HG03025 (cell line): Measurements from ENCODE around the gene TPRN.

Experiments used
- ATAC-seq: cut with Tn5 transposase; IDR thresholded peaks from one replicate; pipeline ENCODE4 v1.9.1; 2021; ENCODE audit warnings: mild to moderate bottlenecking, moderate library complexity; ENCODE audit not compliant: unreplicated experiment, low FRiP score

Gene TPRN

GRCh38 chr9:137236936-137237421, 36.4 kb upstream of the TPRN start:
- no peak for ATAC-seq

- no peak for ATAC-seq
Observed at GRCh38 chr9:137236238-137236935, 35.8 kb upstream of the TPRN start.

GRCh38 chr9:137235424-137236237, 35.1 kb upstream of the TPRN start:
- ATAC-seq = no peak

DNA sequence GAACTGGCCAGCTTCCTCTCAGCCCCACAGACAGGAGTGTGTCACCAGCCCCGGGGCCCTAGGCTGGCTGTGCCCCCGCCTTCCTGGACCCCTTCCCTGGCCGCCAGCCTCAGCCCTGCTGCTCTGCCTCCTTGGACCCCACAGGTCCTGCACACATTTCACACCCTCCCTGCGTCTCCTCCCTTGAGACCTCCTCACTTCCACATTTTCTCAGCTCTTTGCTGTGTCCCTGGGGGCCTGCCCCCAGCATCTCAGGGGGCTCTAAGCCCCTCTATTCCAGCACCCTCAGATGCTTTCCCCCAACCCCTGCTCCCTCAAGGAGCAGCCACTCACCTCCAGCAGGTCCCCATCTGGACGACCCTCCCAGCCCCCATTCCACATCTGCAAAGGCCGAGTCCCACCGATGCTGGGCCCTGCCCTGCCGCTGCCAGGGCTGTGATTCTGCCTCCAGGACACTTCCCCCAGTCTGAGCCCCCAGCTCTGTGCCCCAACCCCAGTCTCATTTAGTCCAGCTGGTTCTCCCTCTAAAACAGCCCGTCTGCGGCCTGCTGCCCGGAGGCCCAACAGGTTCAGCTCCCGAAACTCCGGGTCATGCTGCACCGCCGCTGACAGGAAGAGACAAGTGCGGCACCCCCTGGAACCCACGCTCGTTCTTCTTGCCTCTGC, 34.4 kb upstream of the TPRN start:
- ATAC-seq = no peak

DNA sequence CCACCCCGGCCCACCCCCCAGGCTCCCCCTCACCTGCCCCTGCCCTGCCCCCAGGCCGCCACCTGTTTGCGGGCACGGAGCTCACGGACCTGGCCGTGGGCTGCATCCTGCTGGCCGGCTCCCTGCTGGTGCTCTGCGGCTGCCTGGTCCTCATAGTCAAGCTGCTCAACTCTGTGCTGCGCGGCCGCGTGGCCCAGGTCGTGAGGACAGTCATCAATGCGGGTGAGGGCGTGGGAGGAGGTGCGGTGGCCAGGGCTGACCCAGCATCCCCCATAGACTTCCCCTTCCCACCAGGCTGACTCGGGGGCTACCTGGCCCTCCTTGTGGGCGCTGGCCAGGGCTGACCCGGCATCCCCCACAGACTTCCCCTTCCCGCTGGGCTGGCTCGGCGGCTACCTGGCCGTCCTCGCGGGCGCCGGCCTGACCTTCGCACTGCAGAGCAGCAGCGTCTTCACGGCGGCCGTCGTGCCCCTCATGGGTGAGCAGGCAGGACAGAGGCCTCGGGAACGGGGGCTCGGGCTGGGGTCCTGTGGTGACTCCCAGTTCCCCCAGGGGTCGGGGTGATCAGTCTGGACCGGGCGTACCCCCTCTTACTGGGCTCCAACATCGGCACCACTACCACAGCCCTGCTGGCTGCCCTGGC, 33.6 kb upstream of the TPRN start:
- no peak for ATAC-seq

- no peak for ATAC-seq
Observed at GRCh38 chr9:137233143-137233980, 32.8 kb upstream of the TPRN start.

DNA sequence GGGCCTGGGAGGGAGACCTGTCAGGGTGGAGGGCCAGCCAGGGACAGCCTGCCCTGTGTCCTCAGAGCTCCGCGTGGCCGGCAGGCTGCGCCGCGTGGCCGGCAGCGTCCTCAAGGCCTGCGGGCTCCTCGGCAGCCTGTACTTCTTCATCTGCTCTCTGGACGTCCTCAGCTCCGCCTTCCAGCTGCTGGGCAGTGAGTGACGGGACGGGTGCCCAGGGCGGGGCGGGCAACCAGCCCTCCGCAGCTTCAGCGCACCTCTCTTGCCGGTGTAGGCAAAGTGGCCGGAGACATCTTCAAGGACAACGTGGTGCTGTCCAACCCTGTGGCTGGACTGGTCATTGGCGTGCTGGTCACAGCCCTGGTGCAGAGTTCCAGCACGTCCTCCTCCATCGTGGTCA, 32.0 kb upstream of the TPRN start:
- ATAC-seq = no peak

DNA sequence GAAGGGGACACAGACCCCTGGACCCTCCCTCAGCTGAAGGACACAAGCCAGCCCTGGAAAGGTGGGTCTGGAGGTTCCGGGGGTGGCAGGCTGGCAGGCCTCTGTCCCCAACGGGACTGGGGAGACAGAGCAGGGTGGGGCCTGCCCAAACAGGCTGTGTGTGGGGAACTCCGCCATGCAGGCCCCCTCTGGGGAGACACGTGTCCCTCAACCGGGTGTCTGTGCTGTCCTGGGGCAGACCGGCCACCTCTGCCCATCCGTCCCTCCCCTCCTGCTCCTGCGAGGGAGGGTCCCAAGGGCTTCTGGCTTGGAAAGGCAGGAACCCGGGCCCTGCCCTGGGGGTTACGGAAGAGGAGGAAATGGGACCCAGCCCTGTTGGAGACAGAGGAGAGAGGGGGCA, 31.6 kb upstream of the TPRN start:
- no peak for ATAC-seq

- no peak for ATAC-seq
Observed at GRCh38 chr9:137231372-137232039, 31.0 kb upstream of the TPRN start.

DNA sequence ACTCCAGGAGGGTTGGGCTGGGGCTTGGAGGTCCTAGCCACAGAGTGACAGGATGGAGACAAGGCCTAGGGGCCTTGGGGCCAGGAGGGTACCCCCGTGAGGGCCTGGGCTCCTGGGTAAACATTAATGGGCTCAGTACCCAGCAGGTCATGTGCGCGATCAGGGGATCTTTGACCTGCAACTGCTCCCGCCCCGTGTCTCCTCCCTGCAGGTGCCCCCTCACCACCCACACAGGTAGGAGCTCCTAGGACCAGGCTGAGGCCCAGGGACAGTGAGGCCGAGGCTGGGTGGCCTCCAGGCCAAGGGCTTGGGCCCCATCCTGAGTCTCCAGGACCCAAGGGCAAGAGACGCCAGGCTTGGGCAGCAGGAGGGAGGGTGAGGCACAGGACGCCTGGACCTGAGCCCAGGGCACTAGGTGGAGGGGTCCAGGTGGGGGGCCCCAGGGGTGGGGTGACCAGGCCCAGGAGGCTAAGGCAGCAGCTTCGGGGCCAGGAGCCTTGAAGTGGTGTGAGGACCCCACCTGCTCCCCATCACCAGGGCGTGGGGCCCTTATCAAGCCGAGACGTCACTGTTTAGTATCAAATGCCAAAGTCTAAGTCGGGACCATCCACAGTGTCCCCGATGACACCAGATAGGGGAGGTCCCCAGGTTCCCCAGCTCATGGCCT, 30.3 kb upstream of the TPRN start, which contains the start of gene SLC34A3:
SLC34A3 (plus strand) TSS at position 197 of the 667 bp plus-strand sequence. CDS start 802 bp downstream, outside the sequence.
- no peak for ATAC-seq

DNA sequence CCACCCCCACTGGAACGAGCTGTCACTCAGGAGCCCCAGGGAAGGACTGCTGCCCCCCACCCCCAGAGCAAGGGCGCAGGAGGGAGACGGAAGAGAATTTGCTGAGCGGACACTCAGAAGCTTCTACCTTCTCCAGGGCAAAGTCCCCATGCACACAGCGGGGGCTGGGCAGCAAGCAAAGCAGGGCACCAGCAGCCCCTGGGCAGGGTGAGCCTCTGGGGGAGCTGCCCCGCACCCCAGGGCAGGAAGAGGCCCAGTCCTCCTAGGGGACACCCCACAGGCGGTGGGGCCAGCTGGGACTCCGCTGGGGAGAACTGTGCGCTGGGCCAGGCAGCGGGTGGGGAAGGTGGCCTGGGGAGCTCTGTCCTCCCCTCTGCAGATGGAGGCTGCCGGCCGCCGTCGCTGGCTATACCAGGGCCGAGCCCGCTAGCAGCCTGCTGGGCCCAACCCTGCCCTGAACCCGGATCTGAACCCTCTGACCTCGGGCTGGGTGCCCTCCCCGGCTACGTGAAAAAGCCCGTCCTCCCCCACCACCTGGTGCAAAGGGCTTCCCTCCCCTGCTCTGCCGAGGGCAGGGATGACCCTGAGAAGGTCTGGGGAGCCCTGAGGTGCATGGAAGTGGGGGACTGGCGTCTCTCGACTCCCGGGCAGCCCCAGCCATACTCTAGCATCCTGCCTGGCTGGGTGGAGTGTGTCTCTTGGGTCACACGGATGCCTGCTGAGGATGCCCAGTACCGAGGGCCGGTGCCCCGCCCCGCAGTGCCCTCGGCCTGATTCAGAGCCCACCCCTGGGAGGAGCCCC, 29.6 kb upstream of the TPRN start:
- ATAC-seq = no peak

- ATAC-seq = no peak
Observed at GRCh38 chr9:137228968-137229896, 28.7 kb upstream of the TPRN start.

DNA sequence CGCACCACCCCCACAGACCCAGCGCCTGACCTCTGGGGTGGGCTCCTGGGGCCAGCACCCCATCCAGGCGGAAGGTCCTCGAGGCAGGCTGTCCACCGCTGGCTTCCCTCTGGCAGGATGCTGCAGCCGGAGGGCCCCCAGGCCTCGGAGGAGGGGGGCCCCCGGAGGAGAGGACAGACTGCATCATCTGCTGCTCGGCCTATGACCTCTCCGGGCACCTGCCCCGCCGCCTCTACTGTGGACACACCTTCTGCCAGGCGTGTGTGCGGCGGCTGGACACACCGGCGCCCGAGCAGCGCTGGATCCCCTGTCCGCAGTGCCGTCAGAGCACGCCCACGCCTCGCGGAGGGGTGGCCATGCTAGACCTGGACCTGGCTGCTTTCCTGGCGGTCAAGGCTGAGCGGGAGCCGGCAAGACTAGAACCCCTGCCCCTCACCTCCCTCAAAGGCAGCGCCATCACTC, 28.0 kb upstream of the TPRN start:
- ATAC-seq = no peak

DNA sequence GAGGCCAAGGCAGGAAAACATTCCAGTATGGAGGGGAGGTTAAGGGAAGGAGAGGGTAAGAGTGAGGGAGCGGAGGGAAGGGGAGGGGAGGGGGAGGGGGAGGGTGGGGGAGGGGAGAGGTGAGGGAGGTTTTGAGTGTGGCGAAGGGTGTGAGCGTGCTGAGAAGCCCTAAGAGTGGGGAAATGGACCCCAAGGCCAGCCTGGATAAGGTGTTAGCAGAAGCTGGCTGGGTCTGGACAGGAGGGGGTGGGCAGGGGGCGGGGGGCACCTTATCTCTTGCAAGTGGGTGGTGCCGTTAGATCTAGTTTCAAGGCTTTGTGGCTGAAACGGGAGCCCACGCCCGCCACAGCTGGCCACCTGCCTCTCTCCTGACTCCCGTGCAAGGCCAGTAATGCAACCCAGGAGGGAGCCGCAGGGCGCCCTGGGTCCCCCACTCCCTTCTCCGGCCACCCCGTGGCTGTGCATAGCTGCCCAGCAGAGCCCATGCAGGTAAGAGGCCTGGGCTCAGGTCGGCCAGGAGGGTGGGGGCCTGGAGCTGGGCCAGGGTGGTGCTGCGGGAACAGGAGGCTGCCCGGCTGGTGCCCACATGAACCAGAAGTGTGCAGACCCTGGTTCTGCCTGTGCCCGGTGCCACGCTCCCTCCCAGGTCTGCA, 27.4 kb upstream of the TPRN start:
- no peak for ATAC-seq

GRCh38 chr9:137227054-137227852, 26.7 kb upstream of the TPRN start, which contains the start of gene RNF224:
Gene RNF224, plus strand, starts transcription at chr9:137227502. Its CDS starts 834 bp downstream, at chr9:137228336.
- ATAC-seq = no peak
